Astrocyte (in vitro differentiated cells and primary cell): ENCODE measurements around the gene PARVB.

ENCODE experiments used
- EZH2 ChIP-seq: IDR thresholded peaks from 2 replicates; pipeline ENCODE4 v1.6.1; 2012; ENCODE audit warnings: mild to moderate bottlenecking, low read length, inconsistent platforms; ENCODE audit not compliant: insufficient read depth
- TF ChIP-seq, protein P1 (sequence below): IDR thresholded peaks from 2 replicates; pipeline ENCODE4 v1.5.1; 2011; ENCODE audit warnings: low read depth, mild to moderate bottlenecking, inconsistent platforms, low read length, moderate library complexity; ENCODE audit not compliant: insufficient read depth

DNA sequence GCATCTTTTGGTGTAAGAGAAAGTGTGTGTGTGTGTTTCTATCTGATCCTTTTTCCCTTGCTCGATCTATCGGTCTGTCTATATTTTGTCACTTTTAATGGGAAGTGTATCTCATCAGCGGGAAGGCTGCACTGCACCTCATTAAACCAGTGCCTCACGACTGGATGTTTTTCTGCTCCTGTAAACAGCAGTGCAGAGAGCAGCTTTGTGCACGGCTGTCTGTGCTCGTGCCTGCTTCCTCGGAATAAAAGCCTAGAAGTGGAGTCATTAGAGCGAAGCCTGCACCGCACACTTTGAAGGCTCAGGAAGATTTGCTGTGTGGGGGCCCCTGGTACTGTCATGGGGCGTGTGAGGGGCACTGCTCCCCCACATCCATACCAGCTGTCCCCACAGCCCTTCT lies 129.6 kb downstream of the PARVB start:
- TF ChIP-seq, protein P1, sequence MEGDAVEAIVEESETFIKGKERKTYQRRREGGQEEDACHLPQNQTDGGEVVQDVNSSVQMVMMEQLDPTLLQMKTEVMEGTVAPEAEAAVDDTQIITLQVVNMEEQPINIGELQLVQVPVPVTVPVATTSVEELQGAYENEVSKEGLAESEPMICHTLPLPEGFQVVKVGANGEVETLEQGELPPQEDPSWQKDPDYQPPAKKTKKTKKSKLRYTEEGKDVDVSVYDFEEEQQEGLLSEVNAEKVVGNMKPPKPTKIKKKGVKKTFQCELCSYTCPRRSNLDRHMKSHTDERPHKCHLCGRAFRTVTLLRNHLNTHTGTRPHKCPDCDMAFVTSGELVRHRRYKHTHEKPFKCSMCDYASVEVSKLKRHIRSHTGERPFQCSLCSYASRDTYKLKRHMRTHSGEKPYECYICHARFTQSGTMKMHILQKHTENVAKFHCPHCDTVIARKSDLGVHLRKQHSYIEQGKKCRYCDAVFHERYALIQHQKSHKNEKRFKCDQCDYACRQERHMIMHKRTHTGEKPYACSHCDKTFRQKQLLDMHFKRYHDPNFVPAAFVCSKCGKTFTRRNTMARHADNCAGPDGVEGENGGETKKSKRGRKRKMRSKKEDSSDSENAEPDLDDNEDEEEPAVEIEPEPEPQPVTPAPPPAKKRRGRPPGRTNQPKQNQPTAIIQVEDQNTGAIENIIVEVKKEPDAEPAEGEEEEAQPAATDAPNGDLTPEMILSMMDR, result no peak
- TF ChIP-seq EZH2, result no peak
